Stimulated activated CD4-positive, alpha-beta T cell treated with anti-CD3 and anti-CD28 coated beads, Interleukin-4, amount 100 ng/mL, for 1 hour (primary cell): Measurements from ENCODE around the gene SPAG6.
A peak's percentile ranks its signal among the peaks of the same experiment; 100 is the strongest.
"Not testable (repeated sequence)": the region's sequence is repeated elsewhere in the genome, so short reads cannot be mapped to it uniquely, and the experiment has no call there.

Source experiments
- DNase-seq: peaks from one replicate; pipeline ENCODE4 v3.0.0-alpha.2; 2020

Gene SPAG6

GRCh38 chr10:22379059-22379458, 33.8 kb downstream of the SPAG6 start:
- peak; percentile 40 for DNase-seq

- DNase-seq = no peak
These were observed 36.0 kb downstream of the SPAG6 start for GRCh38 chr10:22381262-22381661.

DNA sequence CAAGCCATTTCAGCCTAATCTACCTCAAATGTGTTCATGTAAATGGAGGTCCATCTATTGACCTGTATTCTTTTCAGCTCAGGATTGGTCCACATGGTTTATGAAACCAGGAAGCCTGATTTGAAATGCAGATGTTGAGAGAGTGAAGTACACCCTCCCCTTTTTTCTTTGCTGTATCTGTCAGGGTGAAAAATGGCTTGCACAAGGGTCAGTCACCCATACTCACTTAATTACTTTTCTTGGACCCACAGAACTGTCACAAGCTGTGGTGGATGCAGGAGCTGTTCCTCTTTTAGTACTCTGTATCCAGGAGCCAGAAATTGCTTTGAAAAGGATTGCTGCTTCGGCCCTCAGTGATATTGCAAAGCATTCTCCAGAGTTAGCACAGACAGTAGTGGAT, 41.2 kb downstream of the SPAG6 start:
- no peak for DNase-seq

DNA sequence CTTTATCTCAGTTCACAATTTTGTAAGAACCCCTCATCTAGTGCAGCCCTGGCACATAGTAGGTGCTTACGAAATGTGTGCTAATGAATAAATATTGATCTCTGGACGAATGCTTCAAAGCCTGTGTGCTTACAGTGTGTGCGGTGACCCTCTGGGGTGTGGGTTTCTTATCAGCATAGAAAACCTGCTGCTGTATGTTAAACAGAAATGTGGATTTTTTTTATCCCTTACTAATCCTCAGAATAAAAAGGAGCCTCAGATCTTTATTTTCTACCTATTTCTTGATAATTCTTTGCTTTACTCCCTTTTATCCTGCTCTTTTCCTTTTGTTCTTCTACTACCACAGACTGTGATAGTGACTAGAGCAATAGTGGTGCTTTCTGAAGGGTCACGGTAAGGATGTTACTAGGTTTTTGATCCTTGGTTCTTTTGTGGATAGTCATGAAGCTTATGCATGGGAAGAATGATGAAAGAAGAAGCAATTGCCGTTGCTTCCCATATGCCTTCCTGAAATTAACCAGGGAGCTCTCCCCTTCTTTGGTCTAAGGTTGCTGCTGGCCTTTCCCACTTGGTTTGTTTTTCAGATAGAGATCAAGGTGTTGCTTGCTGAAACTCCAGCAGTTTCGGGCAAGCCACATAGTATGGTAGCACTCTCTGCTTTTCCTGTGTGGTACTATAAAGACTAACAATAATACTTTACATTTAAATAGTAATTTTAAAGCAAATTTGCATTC, 44.7 kb downstream of the SPAG6 start:
- DNase-seq = no peak

DNA sequence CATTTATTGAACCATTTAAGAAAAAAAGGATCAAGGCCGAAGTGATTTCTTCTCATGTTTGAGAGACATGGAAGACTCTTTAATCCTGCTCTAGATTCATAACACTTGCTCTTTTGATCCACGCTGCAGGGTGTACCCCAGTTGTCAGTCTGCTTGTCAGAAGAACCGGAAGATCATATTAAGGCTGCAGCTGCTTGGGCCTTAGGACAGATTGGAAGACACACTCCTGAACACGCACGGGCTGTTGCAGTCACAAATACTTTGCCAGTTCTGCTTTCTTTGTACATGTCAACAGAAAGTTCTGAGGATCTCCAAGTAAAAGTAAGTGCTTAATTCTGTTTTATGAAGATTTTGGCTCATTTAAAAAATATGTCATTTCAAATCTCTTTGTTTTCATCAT, 46.3 kb downstream of the SPAG6 start:
- no peak for DNase-seq

GRCh38 chr10:22396195-22396594, 50.9 kb downstream of the SPAG6 start:
- DNase-seq = not testable (repeated sequence)

GRCh38 chr10:22406916-22407315, 61.6 kb downstream of the SPAG6 start:
- not testable (repeated sequence) for DNase-seq

DNA sequence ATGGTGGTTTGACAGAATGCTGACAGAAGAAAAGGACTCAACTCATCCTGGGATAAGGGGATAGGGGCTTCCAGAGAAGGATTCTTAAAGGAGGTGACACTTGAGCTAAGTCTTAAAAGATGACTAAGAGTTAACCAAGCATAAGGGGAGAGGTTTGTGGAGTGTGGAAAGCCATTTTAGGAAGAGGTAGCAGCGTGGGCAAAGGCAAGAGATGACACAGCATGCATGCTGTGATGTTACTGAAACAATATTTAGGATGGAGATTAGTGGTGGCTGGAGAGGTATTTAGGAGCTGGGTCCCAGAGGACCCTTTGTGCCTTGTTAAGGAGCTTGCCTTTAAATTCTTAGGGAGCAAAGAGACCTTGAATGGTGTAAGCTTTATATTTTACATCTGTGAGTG, 65.1 kb downstream of the SPAG6 start:
- DNase-seq = no peak

DNA sequence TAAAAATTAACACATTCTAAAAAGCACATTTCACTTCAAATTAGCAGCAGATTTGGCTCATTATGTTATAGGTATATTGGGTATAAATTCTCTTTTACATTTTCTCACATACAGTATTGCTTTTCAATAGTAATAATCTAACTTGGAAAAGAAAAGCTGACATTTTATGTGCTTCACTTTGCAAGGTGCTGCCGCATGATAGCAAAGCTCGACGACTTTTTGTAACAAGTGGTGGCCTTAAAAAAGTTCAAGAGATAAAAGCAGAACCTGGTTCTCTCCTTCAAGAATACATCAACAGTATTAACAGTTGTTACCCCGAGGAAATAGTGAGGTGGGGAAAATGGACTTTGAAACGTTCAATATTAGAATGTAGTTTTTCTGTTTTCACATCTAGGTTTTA, 65.5 kb downstream of the SPAG6 start:
- DNase-seq = no peak

DNA sequence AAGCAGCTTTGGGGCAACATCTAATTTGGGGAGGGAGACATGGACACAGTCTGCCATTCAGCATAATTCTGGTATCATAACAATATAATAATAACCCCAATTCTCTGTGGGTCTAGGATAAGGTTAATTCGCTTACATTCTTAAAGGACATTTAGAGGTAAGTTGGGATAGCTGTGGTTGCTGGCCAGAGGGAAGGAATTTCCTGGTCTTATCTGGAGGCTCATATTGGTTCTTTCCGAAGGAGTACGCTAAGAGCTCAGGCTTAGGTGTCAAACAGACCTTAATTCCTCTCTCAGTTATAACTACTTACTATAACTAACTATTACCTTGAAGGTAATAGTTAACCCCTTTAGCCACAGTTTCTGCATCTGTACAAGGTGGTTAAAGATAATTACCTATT, 68.8 kb downstream of the SPAG6 start:
- DNase-seq = no peak

DNA sequence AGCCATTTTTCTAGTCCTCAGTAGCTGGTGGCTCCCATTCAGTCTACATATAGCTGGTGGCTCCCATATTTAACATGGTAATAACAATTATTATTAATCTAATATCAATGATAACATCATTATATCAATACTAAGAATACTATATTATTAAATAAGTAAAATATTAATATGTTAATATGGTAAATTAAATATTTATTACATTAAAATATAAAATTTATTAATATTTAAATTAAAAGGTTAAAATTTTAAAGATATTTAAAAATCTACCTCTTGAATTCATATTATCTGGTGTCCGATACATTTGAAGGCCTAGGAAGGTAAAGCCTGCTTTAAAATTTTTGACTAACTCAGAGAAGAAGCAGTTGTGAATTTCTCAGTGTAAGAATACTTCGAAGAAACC, 69.8 kb downstream of the SPAG6 start:
- DNase-seq = no peak

DNA sequence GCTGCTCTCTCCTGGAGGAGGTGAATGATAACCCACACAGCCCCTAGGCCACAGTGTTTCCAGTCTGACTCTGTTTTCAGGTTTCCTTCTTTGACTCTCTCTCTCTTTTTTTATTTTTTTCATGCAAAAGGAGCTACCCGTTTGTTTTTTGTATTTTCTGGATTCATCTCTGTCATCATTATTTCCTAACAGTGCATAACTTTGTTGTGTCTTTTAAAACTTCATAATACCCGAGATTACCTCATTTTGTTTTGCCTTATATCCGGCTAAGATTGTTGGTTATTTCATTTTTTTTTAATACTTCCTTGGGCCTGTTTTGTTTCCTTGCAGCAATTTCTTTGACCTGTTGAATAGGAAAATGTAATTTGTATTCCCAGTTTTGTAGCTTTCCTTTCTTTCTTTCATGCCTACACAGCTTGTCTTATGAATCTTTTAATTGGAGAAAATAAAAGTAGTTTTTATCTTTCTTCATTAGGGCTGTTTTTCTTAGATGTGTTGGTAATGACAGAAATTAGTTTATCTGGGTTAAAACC, 72.5 kb downstream of the SPAG6 start:
- DNase-seq = no peak

GRCh38 chr10:22420787-22421517, 75.7 kb downstream of the SPAG6 start:
- DNase-seq = no peak

DNA sequence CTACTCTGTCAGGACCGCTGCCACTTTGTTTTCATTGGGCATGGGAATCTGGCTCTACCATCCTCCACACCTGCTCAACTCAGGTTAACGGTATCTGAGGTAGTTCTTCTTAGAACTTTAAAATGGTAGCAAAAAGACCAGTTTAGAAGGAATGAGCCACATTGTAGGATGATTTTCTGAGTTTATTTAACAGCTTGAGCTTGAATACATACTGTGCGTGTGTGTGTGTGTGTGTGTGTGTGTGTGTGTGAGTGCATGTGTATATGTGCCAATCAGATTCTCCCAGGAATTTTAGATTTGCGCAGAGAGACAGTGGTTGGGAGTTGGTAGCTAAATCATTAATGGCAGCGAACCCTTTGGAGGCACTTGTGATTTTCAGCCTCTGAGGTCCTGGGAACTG, 81.4 kb downstream of the SPAG6 start:
- no peak for DNase-seq

DNA sequence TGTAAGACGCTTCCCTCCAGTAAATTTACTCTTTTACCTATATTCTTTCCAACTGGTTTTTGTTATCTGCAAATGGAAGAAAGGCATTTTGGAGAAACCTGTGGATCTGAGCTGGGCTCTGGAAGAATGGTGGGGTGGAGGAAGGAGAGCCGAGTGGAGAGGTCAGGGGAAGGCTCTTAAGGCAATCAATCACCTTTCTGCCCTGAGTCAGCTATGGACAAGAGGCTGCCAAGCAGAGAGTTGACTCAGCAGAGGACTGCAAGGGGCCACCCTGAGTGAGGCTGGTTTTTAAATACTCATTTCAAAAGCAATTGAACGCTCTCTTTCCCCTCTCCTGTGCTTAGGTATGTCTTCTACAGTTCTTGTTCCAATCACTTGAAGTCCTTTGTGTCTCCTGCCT, 81.8 kb downstream of the SPAG6 start:
- DNase-seq = no peak

GRCh38 chr10:22427890-22428571, 82.7 kb downstream of the SPAG6 start:
- no peak for DNase-seq

GRCh38 chr10:22429146-22429545, 83.8 kb downstream of the SPAG6 start:
- no peak for DNase-seq

GRCh38 chr10:22429981-22430421, 84.7 kb downstream of the SPAG6 start:
- DNase-seq = no peak

GRCh38 chr10:22433875-22434274, 88.6 kb downstream of the SPAG6 start:
- DNase-seq = no peak

DNA sequence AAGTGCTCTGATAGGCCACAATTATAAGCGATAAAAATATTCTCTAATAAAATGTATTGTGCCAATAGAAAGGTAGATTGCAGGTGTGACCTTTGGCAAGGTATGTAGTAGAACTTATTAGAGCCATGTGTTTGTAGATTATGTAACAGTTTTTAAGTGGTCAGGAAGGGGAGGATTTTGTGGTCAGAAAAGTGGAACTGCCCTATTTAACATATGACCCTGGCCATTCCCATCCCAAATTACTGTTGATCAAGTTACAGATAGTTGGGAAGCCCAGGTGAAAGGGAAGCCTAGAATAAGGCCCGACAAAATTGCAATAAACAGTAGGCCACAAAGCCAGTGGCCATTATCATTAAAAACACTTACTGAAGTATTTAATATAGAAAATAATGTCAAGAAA, 89.2 kb downstream of the SPAG6 start:
- no peak for DNase-seq

GRCh38 chr10:22435650-22436049, 90.4 kb downstream of the SPAG6 start:
- DNase-seq = no peak

- no peak for DNase-seq
These were observed 91.2 kb downstream of the SPAG6 start for GRCh38 chr10:22436526-22436892.

DNA sequence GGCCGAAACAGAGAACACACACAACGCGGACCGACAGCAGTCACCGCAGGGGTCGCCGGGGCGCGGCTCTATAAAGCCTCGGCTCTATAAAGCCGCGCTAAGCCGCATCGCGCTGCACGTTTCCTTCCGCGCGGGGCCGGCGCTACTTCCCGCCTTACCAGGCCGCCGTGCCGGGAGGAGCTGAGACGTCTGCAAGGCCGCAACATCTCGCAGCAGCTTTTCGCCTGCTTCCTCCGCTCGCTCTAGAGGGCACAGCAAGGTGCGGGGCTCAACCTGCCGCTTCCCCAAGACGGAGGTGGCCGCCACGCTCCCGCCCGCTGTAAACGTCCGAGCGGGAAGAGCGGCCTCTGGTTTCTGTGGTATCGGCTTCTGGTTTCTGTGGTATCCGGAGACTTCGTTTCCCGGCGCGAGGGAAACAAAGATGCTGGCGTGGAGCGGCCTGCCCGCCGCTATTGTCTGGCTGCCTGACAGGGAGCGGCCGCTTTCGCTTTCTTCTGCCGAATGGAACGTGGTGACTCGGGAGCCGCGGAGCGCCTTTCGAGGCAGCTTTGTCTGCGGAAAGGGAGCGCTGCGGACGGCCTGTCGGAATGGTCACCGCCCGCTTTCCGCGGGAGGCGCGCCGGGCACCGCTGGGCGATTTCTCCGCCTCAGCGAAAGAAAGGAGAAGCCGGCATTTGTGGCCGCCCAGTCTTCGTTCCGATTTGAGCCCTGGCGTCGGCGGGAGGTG, 91.8 kb downstream of the SPAG6 start:
- peak; percentile 88 for DNase-seq
